Activated CD4-positive, alpha-beta T cell treated with anti-CD3 and anti-CD28 coated beads for 1 hour (primary cell): ENCODE data around the gene ADRA2A.

ENCODE experiments used
- DNase-seq: peaks from one replicate; pipeline ENCODE4 v3.0.0-alpha.2; 2020

ADRA2A gene

DNA sequence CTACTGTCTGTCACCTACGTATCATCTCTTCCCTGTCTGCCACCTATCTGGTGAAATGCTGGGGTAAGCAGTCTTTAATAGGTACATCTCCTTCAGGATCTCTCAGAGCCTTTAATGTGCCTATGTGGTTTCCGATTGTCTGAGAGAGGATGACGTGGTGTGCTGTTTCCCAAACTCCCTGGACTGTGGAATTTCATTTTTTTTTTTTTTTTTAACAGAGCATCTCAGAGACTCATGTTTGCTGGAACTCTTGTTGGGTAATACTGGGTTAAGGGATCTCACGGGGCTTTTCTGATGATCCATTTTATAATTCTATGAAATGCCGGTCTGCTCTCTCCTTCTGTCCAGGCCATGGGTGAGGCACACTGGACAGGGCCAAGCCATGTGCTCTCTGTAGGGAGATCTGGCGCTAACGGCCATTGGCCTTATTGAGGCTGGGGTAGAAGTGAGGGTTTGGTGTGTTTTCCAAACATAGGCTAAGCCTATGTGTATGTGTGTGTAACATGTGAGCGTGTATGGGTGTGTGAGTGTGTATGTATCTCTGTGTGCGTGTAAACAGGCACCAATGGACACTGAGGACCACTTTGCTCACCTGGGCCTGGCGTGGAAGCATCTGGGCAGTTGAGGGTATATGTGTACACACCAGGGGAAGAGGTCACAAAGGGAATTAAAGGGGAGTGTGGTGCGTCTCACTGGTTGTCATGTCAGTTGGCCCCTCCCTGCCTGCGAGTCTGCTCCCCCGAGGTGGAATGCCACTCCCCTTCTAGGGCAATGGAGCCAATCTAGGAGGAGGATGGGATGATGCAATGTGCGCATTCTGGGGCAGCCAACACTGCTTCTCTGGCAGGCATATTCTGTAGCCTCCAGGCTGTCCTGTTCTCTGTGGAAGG, 7.8 kb downstream of the ADRA2A start:
- no peak for DNase-seq

DNA sequence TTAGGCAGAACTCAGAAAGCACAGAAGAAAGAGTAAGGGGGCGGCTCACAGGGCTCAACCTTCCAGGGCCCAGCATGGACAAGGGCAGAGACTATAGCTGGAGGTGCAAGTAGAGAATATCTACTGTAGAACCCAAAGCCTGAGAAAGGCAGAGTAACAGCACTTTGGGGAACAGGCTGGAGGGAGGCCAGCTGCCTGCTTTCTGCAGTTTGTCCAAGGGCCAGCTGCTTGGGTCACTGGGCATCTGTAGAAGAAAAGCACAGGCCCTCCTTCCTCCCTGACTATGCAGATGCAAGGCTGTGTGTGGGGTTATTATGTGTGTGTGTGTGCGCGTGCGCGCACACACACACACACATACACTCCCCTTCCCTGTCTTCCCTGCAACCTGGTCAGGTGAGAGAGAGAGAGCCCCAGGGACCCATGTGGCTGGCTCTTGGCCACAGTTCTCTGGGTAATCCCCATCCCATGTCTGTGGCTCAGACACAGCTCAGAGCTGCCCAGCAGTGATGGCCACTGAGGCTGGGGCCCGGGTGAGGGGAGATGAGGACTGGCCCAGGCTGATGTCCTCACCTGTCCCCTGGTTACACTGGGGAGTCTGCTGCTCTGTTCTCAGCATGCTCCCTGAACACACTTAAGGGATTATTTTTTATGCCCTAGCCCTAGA, 9.0 kb downstream of the ADRA2A start:
- DNase-seq: no peak

DNA sequence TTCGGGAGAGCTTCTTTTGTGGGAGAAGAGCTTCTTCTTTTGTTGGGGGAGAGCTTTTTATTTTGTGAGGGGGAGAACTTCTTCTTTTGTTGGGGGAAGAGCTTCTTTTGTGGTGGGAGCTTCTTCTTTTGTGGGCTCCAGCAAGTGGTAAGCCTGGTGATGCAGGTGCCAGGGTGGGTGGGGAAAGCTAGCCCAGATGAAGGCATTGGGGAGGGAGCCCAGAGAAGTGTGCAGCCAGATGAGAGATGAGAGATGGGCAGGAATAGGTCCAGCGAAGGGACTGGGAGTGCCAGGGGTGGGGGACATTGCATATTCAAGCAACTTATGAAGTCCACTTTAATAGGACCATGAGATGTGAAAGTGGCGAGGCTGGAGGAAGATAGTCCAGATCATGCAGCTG, 9.7 kb downstream of the ADRA2A start:
- no peak for DNase-seq

- DNase-seq: no peak
Measured at GRCh38 chr10:111087331-111087756, 10.5 kb downstream of the ADRA2A start.

DNA sequence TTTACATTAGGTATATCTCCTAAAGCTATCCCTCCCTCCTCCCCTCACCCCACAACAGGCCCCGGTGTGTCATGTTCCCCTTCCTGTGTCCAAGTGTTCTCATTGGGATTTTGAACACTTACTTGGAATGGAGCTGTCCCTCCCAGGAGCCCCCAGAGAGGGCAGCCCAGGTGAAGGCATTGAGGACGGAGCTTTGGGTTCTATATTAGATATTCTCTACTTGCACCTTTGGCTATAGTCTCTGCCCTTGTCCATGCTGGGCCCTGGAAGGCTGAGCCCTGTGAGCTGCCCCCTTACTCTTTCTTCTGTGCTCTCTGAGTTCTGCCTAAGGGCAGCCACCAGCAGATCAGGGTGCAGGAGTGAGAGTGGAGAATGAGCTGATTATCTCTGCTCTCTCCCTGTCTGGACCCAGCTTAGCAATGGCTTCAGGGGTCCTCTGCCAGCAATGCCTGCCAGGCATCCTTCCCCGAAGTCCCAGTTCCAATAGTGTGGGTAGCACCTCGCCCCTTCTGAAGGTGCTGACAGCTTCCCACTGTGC, 11.2 kb downstream of the ADRA2A start:
- no peak for DNase-seq

DNA sequence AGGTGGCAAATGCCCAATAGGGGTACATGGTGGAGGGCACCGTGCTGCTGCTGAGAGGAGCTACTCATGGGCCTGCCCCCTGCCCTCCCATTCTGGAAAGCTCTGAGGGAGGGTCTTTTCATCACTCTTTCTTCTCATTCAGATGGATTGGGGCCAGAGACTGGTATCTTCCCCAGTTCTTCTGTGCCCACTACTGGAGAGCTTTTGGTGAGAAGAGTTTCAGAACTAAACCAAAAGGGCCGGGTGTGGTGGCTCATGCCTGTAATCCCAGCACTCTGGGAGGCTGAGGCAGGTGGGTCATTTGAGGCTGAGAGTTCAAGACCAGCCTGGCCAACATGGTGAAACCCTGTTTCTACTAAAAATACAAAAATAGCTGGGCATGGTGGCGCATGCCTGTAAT, 12.5 kb downstream of the ADRA2A start:
- DNase-seq: no peak

- no peak for DNase-seq
Measured at GRCh38 chr10:111091833-111092232, 15.0 kb downstream of the ADRA2A start.

GRCh38 chr10:111093741-111094380, 17.0 kb downstream of the ADRA2A start:
- DNase-seq: no peak

DNA sequence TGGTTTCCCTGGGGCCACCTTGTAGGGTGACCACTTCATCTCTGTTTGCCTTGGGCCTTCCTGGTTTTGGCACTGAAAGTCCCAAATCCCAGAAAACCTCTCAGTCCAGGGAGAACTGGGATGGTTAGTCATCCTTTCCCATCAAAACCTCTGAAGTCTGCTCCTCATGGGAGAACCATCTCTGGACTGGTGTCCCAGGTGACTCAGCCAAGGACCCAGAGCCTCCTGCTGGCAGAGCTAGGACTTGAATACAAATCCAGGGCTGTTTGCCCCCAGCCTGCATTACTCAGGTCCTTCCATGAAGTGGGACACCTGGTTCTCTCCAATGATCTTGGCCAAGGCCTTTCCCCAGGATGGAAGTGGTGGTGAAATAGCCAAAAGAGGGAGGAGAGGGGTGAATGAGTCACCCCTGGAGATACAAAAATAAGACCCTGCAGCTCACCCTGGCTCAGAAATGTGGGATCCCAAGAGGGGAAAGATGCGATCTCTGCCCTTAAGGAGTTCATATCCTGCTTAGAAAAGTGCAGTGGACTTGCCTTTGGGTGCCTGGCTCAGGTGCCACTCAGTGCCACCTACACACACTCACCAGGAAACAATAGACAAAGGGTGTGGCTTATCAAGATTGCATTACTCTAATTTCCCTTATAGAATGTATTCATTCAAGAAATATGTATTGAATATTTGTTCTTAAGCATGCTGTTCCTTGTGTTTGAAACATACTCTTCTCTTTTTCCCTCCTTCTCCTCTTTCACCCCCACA, 22.0 kb downstream of the ADRA2A start:
- DNase-seq: no peak

DNA sequence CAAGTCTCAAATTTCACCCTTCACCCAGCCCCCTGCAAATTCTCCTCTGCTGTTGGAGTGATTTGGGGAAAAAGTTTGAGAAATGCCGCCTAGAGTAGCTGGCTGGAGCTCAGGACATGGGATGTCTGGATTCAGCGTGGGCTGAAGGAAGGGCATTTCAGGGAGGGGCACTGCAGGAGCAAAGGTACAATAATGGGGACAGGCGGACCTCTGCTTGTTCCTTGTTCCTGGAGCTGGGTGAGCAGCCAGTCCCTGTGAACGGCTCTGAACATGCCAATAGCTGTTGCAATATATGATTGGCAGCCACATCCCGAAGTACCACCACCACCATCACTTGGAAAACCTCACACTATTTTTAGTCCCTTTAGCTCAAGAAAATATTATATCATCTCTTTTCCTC, 23.4 kb downstream of the ADRA2A start:
- no peak for DNase-seq

GRCh38 chr10:111101796-111102195, 25.0 kb downstream of the ADRA2A start:
- no peak for DNase-seq

DNA sequence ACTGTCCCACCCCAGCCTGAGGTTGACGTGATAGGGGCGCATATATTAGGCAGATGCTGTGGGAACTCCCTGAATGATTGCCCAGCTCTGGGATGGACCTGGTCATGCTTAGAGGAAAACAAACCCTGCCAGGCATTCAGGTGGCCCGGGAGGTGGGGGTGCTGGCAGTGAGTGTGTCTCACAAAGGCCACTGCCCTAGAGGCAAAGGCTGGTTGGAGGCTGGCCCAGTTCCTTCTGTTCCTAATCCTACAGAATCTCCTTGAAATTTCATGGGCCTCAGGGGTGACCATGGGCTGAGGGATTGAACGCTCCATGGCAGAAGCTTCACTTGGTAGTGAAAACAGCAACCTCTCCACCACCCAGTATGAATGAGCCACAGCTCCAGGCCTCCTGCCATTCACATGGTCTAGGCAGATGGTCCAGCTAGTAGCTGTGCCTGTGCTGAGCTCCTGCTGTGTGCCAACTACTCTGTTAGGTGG, 25.6 kb downstream of the ADRA2A start:
- no peak for DNase-seq

GRCh38 chr10:111103196-111103840, 26.5 kb downstream of the ADRA2A start:
- DNase-seq: no peak

GRCh38 chr10:111104811-111105210, 28.0 kb downstream of the ADRA2A start:
- DNase-seq: no peak

- no peak for DNase-seq
Measured at GRCh38 chr10:111106081-111106480, 29.3 kb downstream of the ADRA2A start.

DNA sequence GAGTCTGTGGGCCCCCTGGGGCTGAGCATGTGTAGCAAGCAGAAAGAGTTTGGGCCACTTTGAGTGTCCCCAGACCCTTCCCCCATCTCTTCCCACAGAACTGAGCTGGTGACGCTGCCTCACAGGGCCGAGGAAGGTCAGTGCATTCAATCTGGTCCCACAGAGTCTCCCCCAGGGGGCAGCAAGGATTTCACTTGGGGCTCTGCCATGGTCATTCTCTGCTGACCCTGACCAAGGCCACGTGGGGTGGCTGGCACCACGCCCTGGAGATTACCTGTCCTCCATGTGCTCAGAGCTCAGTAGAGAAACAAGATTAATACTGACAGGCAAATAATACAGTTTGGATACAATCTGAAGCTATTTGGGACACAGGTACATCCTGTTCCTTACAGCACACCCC, 30.2 kb downstream of the ADRA2A start:
- no peak for DNase-seq

- no peak for DNase-seq
Measured at GRCh38 chr10:111107846-111108245, 31.0 kb downstream of the ADRA2A start.

GRCh38 chr10:111108441-111108840, 31.6 kb downstream of the ADRA2A start:
- DNase-seq: no peak

DNA sequence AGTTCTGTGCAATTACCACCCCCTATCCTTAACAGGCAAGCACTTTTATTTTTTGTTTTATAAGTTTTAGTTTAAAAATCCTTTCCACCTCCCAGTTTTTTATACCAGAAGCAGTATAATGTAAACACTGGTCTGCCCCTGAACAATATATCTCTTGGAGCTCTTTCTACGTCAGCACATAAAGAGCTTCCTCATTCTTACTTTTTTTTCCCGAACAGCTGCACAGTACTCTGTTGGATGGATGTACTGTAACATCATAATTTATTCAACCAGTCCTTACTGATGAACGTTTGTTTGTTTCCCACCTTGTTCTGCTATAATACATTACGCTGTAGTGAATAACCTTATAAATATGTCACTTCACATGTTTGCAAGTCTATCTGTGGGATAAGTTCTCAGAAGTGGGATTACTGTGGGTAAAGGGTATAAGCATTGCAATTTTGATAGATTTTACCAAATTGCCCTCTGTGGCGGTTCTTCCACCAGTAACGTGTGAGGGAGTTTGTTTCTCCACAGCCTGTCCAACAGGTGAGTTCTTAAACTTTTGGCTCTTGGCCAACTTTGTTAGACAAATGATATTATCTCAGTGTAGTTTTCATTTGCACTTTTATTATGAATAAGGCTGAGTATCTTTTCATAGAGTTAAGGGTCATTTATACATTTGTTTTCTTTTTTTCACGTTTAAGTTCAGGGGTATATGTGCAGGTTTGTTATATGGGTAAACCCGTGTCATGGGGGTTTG, 32.8 kb downstream of the ADRA2A start:
- no peak for DNase-seq

- no peak for DNase-seq
Measured at GRCh38 chr10:111110771-111111170, 33.9 kb downstream of the ADRA2A start.

- no peak for DNase-seq
Measured at GRCh38 chr10:111112333-111112732, 35.5 kb downstream of the ADRA2A start.
